HFFc6 (cell line): ENCODE measurements around the gene SORBS2. TPM values are rescaled to one million over a fixed set of nuclear protein-coding genes. Genes with fewer than 3 reads are reported as not detected.
A peak's percentile ranks its signal among the peaks of the same experiment; 100 is the strongest.

Experiments
- DNase-seq: peaks from one replicate; pipeline ENCODE4 v3.0.0-alpha.2; 2018
- H3K27ac Mint-ChIP-seq: 2 replicates; pipeline ENCODE4 v1.8.0; 2020; ENCODE audit warnings: mild to moderate bottlenecking, mixed read lengths
- H3K27me3 Mint-ChIP-seq: 2 replicates; pipeline ENCODE4 v1.8.0; 2021; ENCODE audit warnings: mild to moderate bottlenecking, moderate library complexity, mixed read lengths; ENCODE audit not compliant: insufficient read depth
- H3K36me3 Mint-ChIP-seq: 2 replicates; pipeline ENCODE4 v1.8.0; 2021; ENCODE audit warnings: low read depth, mixed read lengths
- H3K4me1 Mint-ChIP-seq: 2 replicates; pipeline ENCODE4 v1.8.0; 2020; ENCODE audit warnings: low read depth, mixed read lengths
- H3K4me3 Mint-ChIP-seq: 2 replicates; pipeline ENCODE4 v1.8.0; 2020; ENCODE audit warnings: mild to moderate bottlenecking, moderate library complexity, mixed read lengths
- H3K9me3 Mint-ChIP-seq: 2 replicates; pipeline ENCODE4 v1.8.0; 2020; ENCODE audit warnings: mild to moderate bottlenecking, mixed read lengths
- CTCF ChIP-seq: fragments of 200-600 bp; sonication (generic); IDR thresholded peaks from 2 replicates; pipeline ENCODE4 v1.5.0; 2021; ENCODE audit warnings: antibody characterized with exemption, mild to moderate bottlenecking
- total RNA-seq, 6 experiments: library from RNA; stranded (reverse); fragmentation: NEBNext Ultra II Directional; extraction: Animal tissue kit (Norgen Biotek cat#: 25700); gene quantifications; 2 replicates in 1 of 6; 3 replicates in 5 of 6; pipeline ENCODE4 v1.2.3, GENCODE V29; 2021

SORBS2 gene
- total RNA-seq, 6 experiments from 2014 or later: 0.48 to 3.6 (median 0.72) TPM

DNA sequence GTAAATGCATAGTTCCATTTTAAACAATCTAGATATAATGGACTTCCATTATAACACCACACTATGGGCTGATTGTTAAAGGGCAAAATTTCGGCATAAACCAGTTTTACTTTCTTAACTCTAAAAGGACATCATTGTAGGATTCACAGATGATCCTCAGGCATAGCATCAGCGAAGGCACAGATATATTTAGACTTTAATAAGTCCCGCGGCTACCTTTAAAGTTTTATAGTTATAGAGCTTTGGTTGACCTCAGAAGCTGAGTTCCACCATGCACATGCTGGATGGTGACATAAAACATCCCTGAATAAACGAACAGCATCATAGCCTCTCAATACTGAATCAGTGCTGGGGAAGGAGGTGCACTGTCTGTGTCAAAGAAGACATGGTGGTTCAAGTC lies 151.7 kb downstream of the SORBS2 start:
- Mint-ChIP-seq H3K36me3 (no peaks in the 10 kb centered on the region), H3K27me3 (peaks cover 17% of the 10 kb centered on the region), H3K27ac (no peak overlapping the region), H3K4me3 (no peak overlapping the region), H3K9me3 (no peaks in the 10 kb centered on the region), H3K4me1 (peaks cover 9% of the 10 kb centered on the region; the same call in 1 of the 2 replicates)
- no peak for TF ChIP-seq CTCF
- no peak for DNase-seq

DNA sequence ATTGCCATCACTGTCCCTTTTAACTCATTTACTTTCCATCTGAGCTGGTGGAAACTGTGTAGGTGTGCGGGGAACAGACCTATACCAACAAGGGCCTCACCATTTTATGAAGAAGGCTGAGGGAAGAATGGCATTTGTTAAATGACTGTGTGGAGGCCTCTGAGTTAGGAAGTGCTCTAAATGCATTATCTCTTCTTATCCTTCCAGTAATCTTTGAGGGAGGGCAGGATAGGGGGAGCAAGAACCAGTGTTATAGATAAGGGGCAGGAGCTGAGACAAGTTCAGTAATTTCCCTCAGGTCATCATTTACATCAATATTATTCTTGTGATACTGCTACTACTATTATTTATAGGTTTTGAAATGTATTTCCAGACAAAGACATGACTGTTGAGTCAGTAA lies 154.3 kb downstream of the SORBS2 start:
- H3K4me1 Mint-ChIP-seq: peaks cover 9% of the 10 kb centered on the region; the same call in 1 of the 2 replicates
- DNase-seq: no peak
- no peaks in the 10 kb centered on the region for H3K9me3 Mint-ChIP-seq
- no peak for TF ChIP-seq CTCF
- H3K27ac Mint-ChIP-seq: no peak overlapping the region
- H3K36me3 Mint-ChIP-seq: no peaks in the 10 kb centered on the region
- peaks cover 13% of the 10 kb centered on the region for H3K27me3 Mint-ChIP-seq
- H3K4me3 Mint-ChIP-seq: no peak overlapping the region

DNA sequence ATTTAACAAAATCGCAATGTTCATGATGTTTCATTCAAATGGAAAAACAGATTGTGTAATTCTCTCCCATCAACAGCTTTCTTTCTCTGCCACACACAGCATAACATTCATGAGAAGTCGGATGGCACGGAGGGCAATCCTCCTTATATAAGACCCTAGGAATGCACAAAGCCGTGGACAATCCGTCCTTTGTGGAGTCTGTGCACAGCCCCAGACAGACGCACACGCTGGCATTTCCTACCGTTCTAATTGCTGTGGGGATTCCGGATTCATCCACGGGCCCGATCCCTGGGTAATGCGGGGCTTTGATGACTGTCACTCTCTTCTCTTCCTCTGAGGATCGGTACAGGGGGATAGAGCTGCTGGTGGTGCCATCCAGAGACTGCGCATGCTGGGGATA lies 154.8 kb downstream of the SORBS2 start:
- Mint-ChIP-seq H3K4me3 (peak overlapping the region; percentile 15; the same call in 1 of the 2 replicates), H3K4me1 (peaks cover 9% of the 10 kb centered on the region; the same call in 1 of the 2 replicates), H3K27me3 (peaks cover 16% of the 10 kb centered on the region), H3K36me3 (no peaks in the 10 kb centered on the region), H3K27ac (no peak overlapping the region), H3K9me3 (no peaks in the 10 kb centered on the region)
- DNase-seq: no peak
- no peak for TF ChIP-seq CTCF

DNA sequence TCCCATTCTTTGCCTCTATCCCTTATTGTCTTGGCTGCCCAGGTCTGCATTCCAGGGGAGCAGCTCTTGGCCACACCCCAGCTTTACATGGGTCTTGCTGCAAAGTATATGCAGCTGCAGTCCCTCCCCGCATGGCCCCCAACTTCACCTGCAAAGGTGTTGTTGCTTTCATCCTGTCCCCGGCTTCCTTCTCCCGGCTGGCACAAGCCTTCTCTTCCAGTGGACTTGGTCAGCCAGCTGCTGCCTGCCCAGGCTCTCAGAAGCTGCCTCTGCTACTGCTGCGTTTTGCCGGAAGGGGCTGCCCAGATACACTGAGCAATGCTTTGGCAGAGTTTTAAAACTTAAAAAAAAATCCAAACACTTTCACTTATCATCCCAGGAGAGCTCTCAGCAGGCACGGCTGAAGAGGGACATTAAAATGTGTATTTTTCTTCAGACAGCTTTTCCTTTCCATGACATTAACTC lies 155.5 kb downstream of the SORBS2 start:
- H3K4me3 Mint-ChIP-seq: peak overlapping the region; percentile 15
- peak; percentile 34 for DNase-seq
- peaks cover 13% of the 10 kb centered on the region for H3K27me3 Mint-ChIP-seq
- peaks cover 9% of the 10 kb centered on the region; the same call in 1 of the 2 replicates for H3K4me1 Mint-ChIP-seq
- no peaks in the 10 kb centered on the region for H3K36me3 Mint-ChIP-seq
- no peaks in the 10 kb centered on the region for H3K9me3 Mint-ChIP-seq
- TF ChIP-seq CTCF: peak; percentile 48
- no peak overlapping the region for H3K27ac Mint-ChIP-seq

DNA sequence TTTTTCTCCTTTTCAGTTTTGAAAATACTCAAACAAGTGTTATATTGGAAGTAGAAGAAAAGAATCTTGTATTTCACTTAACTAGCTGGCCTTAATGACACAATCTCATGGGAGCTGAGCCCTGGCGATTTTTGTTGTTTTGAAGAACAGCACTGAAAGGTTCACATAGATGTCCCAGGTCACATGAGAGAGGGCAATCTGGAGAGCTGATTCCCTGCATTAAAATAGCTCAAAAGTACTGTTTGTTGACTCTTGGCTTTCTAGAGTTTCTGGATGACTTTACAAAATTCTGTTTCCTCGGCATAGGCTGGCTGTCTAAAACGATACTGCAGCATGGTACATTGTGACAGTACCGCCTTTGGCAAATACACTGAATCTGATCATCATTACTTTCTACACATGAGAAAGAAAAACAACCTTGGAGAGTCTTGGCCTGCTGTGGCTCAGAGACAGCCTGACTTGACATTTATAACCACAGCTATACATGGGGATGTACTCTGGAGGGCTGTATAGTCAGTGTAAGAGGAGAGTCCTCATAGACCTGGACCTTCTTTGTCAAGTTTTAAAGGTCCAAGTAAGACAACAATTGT lies 156.9 kb downstream of the SORBS2 start:
- peaks cover 12% of the 10 kb centered on the region for H3K27me3 Mint-ChIP-seq
- H3K4me3 Mint-ChIP-seq: no peak overlapping the region
- TF ChIP-seq CTCF: no peak
- H3K9me3 Mint-ChIP-seq: no peaks in the 10 kb centered on the region
- H3K27ac Mint-ChIP-seq: no peak overlapping the region
- H3K4me1 Mint-ChIP-seq: peaks cover 9% of the 10 kb centered on the region; the same call in 1 of the 2 replicates
- H3K36me3 Mint-ChIP-seq: no peaks in the 10 kb centered on the region
- DNase-seq: no peak
